ENCODE measurements around the gene ZXDC. TPM values are rescaled to one million over a fixed set of nuclear protein-coding genes. Genes with fewer than 3 reads are reported as not detected.

The ZXDC gene
- 6.0 to 9.7 TPM (median 8.8 TPM) in 5 replicates for total RNA-seq (2022; extraction: Qiagen RNA extraction)

GRCh38 chr3:126475413-126476114 lies at the start of gene ZXDC:
Gene ZXDC, minus strand, starts transcription at chr3:126475891. Its CDS starts 26 bp downstream, at chr3:126475865.

GRCh38 chr3:126523745-126524428 lies 48.2 kb upstream of the ZXDC start, which contains the start of gene CHST13:
Gene CHST13, plus strand, starts transcription at chr3:126524155. Its CDS starts 178 bp downstream, at chr3:126524333.

GRCh38 chr3:126517291-126517951 lies 41.7 kb upstream of the ZXDC start, which contains the start of gene UROC1:
Gene UROC1, minus strand, starts transcription at chr3:126517773. Its CDS starts 54 bp downstream, at chr3:126517719.

GRCh38 chr3:126394179-126394976 lies 81.3 kb downstream of the ZXDC start, which contains the start of gene CFAP100:
Gene CFAP100, plus strand, starts transcription at chr3:126394909. Its CDS starts 1,092 bp downstream, at chr3:126396001.

Other genes starting within 250 kb of the ZXDC start
- 1.0 to 1.7 TPM (median 1.2 TPM) in 5 replicates for gene KLF15, start 118.5 kb downstream of the ZXDC start, total RNA-seq (2022; extraction: Qiagen RNA extraction)
- 0.12 TPM in 1 of 5 replicates, not detected in the others for gene CFAP100, start 81.0 kb downstream of the ZXDC start, total RNA-seq (2022; extraction: Qiagen RNA extraction)
- gene UROC1, start 41.9 kb upstream of the ZXDC start, total RNA-seq (2022; extraction: Qiagen RNA extraction): not detected in 5 replicates
- 0.59 to 0.88 TPM (median 0.63 TPM) in 5 replicates for gene CHST13, start 48.3 kb upstream of the ZXDC start, total RNA-seq (2022; extraction: Qiagen RNA extraction)
- gene C3orf22, start 83.0 kb upstream of the ZXDC start, total RNA-seq (2022; extraction: Qiagen RNA extraction): not detected in 5 replicates
- gene TXNRD3, start 179.2 kb upstream of the ZXDC start, total RNA-seq (2022; extraction: Qiagen RNA extraction): 5.6 to 8.2 TPM (median 7.3 TPM) in 5 replicates
- 17.9 to 21.9 TPM (median 19.2 TPM) in 5 replicates for gene CHCHD6, start 228.3 kb upstream of the ZXDC start, total RNA-seq (2022; extraction: Qiagen RNA extraction)

All from A549 treated with dexamethasone at 1 μM for 4 hours (cell line).